IMR-90 (cell line): ENCODE measurements around the gene SLC2A8. TPM values are rescaled to one million over a fixed set of nuclear protein-coding genes. Genes with fewer than 3 reads are reported as not detected.
A peak's percentile ranks its signal among the peaks of the same experiment; 100 is the strongest.

Source experiments
- ATAC-seq: fragments of 200-7000 bp; cut with Tn5 transposase; 2 replicates; pipeline ENCODE4 v1.9.1; 2020; ENCODE audit warnings: low read depth, mild to moderate bottlenecking, moderate library complexity
- BruUV-seq: library from RNA; stranded (reverse); fragments of 400-500 nt; replicated peaks from 2 replicates; lab custom pipeline; 2021; lab: Mats Ljungman, UMichigan
- CTCF ChIA-PET: fragments of 300-600 bp; formaldehyde crosslinking; extraction: SDS; loops from one replicate; lab custom pipeline; 2021; ENCODE audit warnings: antibody characterized with exemption; lab: Yijun Ruan, JAX
- POLR2A ChIA-PET: fragments of 300-600 bp; sonication (Branson Sonifier 250); formaldehyde crosslinking; loops from one replicate; lab custom pipeline; 2022; ENCODE audit warnings: antibody characterized with exemption; ENCODE audit not compliant: unreplicated experiment; lab: Charles Lee
- DNase-seq: peaks from one replicate; pipeline ENCODE4 v3.0.0; 2013
- H2AFZ ChIP-seq: replicated peaks from 2 replicates; pipeline ENCODE3; 2013; ENCODE audit warnings: low read length, mild to moderate bottlenecking; ENCODE audit not compliant: poor library complexity
- H2AK5ac ChIP-seq: 2 replicates; pipeline ENCODE4 v1.6.1; 2013; ENCODE audit warnings: low read depth, low read length, inconsistent platforms
- H2AK9ac ChIP-seq: replicated peaks from 2 replicates; pipeline ENCODE3; 2013; ENCODE audit warnings: mild to moderate bottlenecking, low read depth, low read length, moderate library complexity; ENCODE audit not compliant: poor library complexity
- H2BK120ac ChIP-seq: 2 replicates; pipeline ENCODE4 v1.6.1; 2013; ENCODE audit warnings: low read depth, low read length, inconsistent platforms
- H2BK15ac ChIP-seq: 3 replicates; pipeline ENCODE4 v1.6.1; 2013; ENCODE audit warnings: low read depth, low read length, inconsistent platforms
- H2BK20ac ChIP-seq: 2 replicates; pipeline ENCODE4 v1.6.1; 2013; ENCODE audit warnings: low read depth, mild to moderate bottlenecking, inconsistent platforms, low read length, moderate library complexity
- H2BK5ac ChIP-seq: 2 replicates; pipeline ENCODE4 v1.6.1; 2013; ENCODE audit warnings: mild to moderate bottlenecking, low read depth, low read length, inconsistent platforms; ENCODE audit not compliant: poor library complexity, severe bottlenecking
- H3K14ac ChIP-seq: replicated peaks from 2 replicates; pipeline ENCODE4 v1.6.1; 2013; ENCODE audit warnings: low read depth, low read length, inconsistent platforms
- H3K18ac ChIP-seq: 2 replicates; pipeline ENCODE4 v1.6.1; 2013; ENCODE audit warnings: low read depth, low read length, control low read depth
- H3K23ac ChIP-seq: 2 replicates; pipeline ENCODE4 v1.6.1; 2013; ENCODE audit warnings: low read depth, low read length, inconsistent platforms
- H3K27ac ChIP-seq: 2 replicates; pipeline ENCODE4 v1.5.1; 2013; ENCODE audit warnings: mild to moderate bottlenecking, control low read depth, low read length; ENCODE audit not compliant: insufficient read depth
- H3K27me3 ChIP-seq: 2 replicates; pipeline ENCODE4 v1.6.1; 2013; ENCODE audit warnings: low read length; ENCODE audit not compliant: control insufficient read depth, insufficient read depth
- H3K36me3 ChIP-seq: 2 replicates; pipeline ENCODE4 v1.6.1; 2013; ENCODE audit warnings: low read length, mixed read lengths; ENCODE audit not compliant: control insufficient read depth, insufficient read depth
- H3K4ac ChIP-seq: 2 replicates; pipeline ENCODE4 v1.6.1; 2013; ENCODE audit warnings: low read depth, low read length, inconsistent platforms
- H3K4me1 ChIP-seq: 2 replicates; pipeline ENCODE4 v1.6.1; 2013; ENCODE audit warnings: low read length, mixed read lengths; ENCODE audit not compliant: control insufficient read depth, insufficient read depth
- H3K4me2 ChIP-seq: 2 replicates; pipeline ENCODE4 v1.6.1; 2013; ENCODE audit warnings: low read depth, mild to moderate bottlenecking, control low read depth, low read length, moderate library complexity
- H3K4me3 ChIP-seq: 2 replicates; pipeline ENCODE4 v1.5.1; 2013; ENCODE audit warnings: low read depth, mild to moderate bottlenecking, control low read depth, low read length, moderate library complexity; ENCODE audit not compliant: insufficient read depth
- H3K56ac ChIP-seq: 2 replicates; pipeline ENCODE4 v1.6.1; 2013; ENCODE audit warnings: low read length, inconsistent platforms; ENCODE audit not compliant: insufficient read depth; ENCODE audit errors: extremely low read depth
- H3K79me1 ChIP-seq, 2 experiments: 2 replicates each; pipeline ENCODE4 v1.6.1; 2013; ENCODE audit warnings: low read length in 2 of 2, inconsistent platforms in 1 of 2, low read depth in 1 of 2
- H3K9ac ChIP-seq: 2 replicates; pipeline ENCODE4 v1.6.1; 2013; ENCODE audit warnings: low read depth, low read length, control low read depth
- H3K9me1 ChIP-seq: 2 replicates; pipeline ENCODE4 v1.6.1; 2013; ENCODE audit warnings: low read length, inconsistent platforms; ENCODE audit not compliant: insufficient read depth
- H3K9me3 ChIP-seq: 2 replicates; pipeline ENCODE4 v1.6.1; 2013; ENCODE audit warnings: low read length; ENCODE audit not compliant: control insufficient read depth, insufficient read depth
- H4K20me1 ChIP-seq: 2 replicates; pipeline ENCODE4 v1.6.1; 2013; ENCODE audit warnings: low read length, inconsistent platforms; ENCODE audit not compliant: insufficient read depth
- H4K5ac ChIP-seq: 2 replicates; pipeline ENCODE4 v1.6.1; 2013; ENCODE audit warnings: mild to moderate bottlenecking, low read depth, low read length, control low read depth
- H4K8ac ChIP-seq, 2 experiments: 2 replicates each; pipeline ENCODE4 v1.6.1; 2013; ENCODE audit warnings: low read depth in 2 of 2, low read length in 2 of 2, control low read depth in 1 of 2, inconsistent platforms in 1 of 2
- H4K91ac ChIP-seq: 2 replicates; pipeline ENCODE4 v1.6.1; 2013; ENCODE audit warnings: low read depth, low read length, inconsistent platforms; ENCODE audit not compliant: insufficient read depth
- RAD21 ChIP-seq: IDR thresholded peaks from 2 replicates; pipeline ENCODE4 v1.6.1; 2012; ENCODE audit warnings: low read length, improper control_type of control experiment
- RFX5 ChIP-seq: IDR thresholded peaks from 2 replicates; pipeline ENCODE4 v1.8.0; 2012; ENCODE audit warnings: low read depth, mild to moderate bottlenecking, low read length, moderate library complexity
- WGBS, 2 experiments: methylation state at CpG; one replicate each; pipeline versions ENCODE4 v1.1.5 to v1.1.7; 2013; ENCODE audit warnings: missing lambda C conversion rate in 2 of 2; ENCODE audit not compliant: insufficient read length in 1 of 2; ENCODE audit errors: extremely low coverage in 2 of 2; 5-methylcytosine and 5-hydroxymethylcytosine counted together
- dilution Hi-C: fragments of 300-500 bp; cut with HindIII; formaldehyde crosslinking; loops from one replicate; pipeline ENCODE4 v1.14.3; 2018; ENCODE audit warnings: low sequenced_read_pairs; ENCODE audit not compliant: unreplicated experiment
- in situ Hi-C: fragments of 300-500 bp; cut with MboI; formaldehyde crosslinking; loops from 3 replicates; pipeline ENCODE4 v1.14.3; 2019; ENCODE audit warnings: low sequenced_read_pairs, inconsistent platforms, mixed read lengths
- intact Hi-C: fragments of 100-400 bp; cut with micrococcal nuclease; formaldehyde crosslinking; loops from 2 replicates; pipeline ENCODE4 v1.10.0; 2022
- polyA plus RNA-seq, 3 experiments: library from polyadenylated mRNA; depleted of rRNA; stranded (reverse); fragments of >200 nt; gene quantifications; 2 replicates each; pipeline ENCODE4 v1.2.3, GENCODE V29; 2012; ENCODE audit warnings: low replicate concordance in 1 of 3
- total RNA-seq: library from RNA; depleted of rRNA; stranded (reverse); fragments of >200 nt; gene quantifications from 2 replicates; pipeline ENCODE4 v1.2.3, GENCODE V29; 2012
- TF ChIP-seq, protein P1 (sequence below): conservative IDR thresholded peaks from 2 replicates; pipeline ENCODE4 v1.5.1; 2012; ENCODE audit warnings: mild to moderate bottlenecking, low read depth, low read length, improper control_type of control experiment

SLC2A8 gene
- total and polyA plus RNA-seq, 2 of the 4 experiments (the other 2 are of a cell fraction) = 9.0 to 12.0 TPM

DNA sequence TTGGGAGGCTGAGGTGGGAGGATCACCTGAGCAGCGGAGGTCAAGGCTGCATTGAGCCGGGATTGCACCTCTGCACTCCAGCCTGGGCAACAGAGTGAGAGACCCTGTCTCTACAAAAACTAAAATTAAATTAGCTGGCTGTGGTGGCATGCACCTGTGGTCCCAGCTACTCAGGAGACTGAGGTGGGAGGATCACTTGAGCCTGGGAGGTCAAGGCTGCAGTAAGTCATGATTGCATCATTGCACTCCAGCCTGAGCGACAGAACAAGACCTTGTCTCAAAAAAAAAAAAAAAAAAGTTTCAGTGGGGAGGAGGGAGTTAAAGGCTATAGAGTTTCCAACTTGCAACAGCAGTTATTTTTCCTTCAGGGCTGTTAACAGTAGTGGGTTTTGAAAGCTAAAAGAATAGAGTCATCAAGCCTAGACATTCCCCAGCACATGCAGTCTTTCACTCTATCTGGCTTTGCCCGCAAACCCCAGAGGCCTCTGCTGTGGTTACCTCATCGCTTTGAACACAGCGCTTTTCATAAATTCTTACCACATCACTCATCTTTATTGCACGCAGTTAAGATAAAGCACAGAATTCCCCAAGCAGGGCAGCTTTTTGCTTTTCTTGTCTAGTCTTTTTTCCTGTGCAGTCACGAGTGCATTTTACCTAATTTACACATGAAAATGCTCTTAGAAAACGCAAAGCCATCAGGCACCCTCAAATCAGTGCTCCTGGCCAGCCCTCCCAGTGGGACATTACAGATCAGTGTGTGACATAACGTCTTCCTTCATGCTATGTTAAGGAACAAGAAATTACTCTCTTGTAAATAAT is 8.7 kb upstream of the SLC2A8 start (continued):
- TF ChIP-seq, protein P1, sequence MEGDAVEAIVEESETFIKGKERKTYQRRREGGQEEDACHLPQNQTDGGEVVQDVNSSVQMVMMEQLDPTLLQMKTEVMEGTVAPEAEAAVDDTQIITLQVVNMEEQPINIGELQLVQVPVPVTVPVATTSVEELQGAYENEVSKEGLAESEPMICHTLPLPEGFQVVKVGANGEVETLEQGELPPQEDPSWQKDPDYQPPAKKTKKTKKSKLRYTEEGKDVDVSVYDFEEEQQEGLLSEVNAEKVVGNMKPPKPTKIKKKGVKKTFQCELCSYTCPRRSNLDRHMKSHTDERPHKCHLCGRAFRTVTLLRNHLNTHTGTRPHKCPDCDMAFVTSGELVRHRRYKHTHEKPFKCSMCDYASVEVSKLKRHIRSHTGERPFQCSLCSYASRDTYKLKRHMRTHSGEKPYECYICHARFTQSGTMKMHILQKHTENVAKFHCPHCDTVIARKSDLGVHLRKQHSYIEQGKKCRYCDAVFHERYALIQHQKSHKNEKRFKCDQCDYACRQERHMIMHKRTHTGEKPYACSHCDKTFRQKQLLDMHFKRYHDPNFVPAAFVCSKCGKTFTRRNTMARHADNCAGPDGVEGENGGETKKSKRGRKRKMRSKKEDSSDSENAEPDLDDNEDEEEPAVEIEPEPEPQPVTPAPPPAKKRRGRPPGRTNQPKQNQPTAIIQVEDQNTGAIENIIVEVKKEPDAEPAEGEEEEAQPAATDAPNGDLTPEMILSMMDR = no peak

DNA sequence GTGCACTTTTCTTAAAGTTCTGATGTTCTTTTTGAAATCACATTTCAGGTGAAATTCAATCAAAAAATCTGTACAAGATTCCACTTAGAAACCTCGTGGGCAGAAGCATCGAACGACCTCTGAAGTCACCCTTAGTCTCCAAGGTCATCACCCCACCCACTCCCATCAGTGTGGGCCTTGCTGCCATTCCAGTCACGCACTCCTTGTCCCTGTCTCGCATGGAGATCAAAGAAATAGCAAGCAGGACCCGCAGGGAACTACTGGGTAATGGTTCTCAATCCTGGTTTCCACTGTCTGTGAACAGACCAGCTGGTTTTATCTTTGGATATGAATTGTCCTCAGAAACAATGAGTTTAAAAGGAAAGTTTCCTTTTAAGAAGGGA is 8.1 kb upstream of the SLC2A8 start:
- Histone ChIP-seq H4K5ac (peak overlapping the region; percentile 85), H4K91ac (peak overlapping the region; percentile 42; the same call in 1 of the 2 replicates), H3K18ac (peak overlapping the region; percentile 93), H2AFZ (no peak overlapping the region), H2AK9ac (no peak overlapping the region), H3K4me2 (peak overlapping the region; percentile 91), H3K9me1 (peaks cover 11% of the 10 kb centered on the region), H2BK120ac (peak overlapping the region; percentile 57; the same call in 1 of the 2 replicates), H3K56ac (no peak overlapping the region), H4K20me1 (peaks cover 9% of the 10 kb centered on the region; the same call in 1 of the 2 replicates), H3K4ac (peak overlapping the region; percentile 49), H3K9ac (no peak overlapping the region), H3K23ac (peak overlapping the region; percentile 30; the same call in 1 of the 2 replicates), H4K8ac (peak overlapping the region in 1 of 2 experiments; percentile 43; a peak in 1 of 4 replicates), H3K36me3 (no peaks in the 10 kb centered on the region), H3K27ac (peak overlapping the region; percentile 83; the same call in 1 of the 2 replicates), H2BK20ac (peak overlapping the region; percentile 45), H3K27me3 (peaks cover 19% of the 10 kb centered on the region), H2BK15ac (peak overlapping the region; percentile 55; the same call in 1 of the 3 replicates), H2BK5ac (peak overlapping the region; percentile 71), H3K4me1 (peaks cover 5% of the 10 kb centered on the region), H2AK5ac (peak overlapping the region; percentile 86), H3K4me3 (no peak overlapping the region), H3K14ac (no peak overlapping the region; the same call in 1 of the 2 replicates), H3K79me1 (no peaks in the 10 kb centered on the region), H3K9me3 (no peaks in the 10 kb centered on the region)
- 73% methylated on average over 3 of the region's 6 CpGs; no CpG with 5 or more reads in 1 of the 2 experiments for WGBS, 2 experiments
- BruUV-seq = no TSS peak
- ChIA-PET POLR2A (no interaction called here), CTCF (interaction anchor here (0.6 kb wide), 1 partner anchor 17 kb away, joined by 4 read pairs; no protein-coding TSS in a partner anchor)
- intact Hi-C loops (loop anchor here (2.0 kb wide), 1 partner anchor 174 kb away; no protein-coding TSS in a partner anchor), dilution Hi-C loops (no loop called here), in situ Hi-C loops (loop anchor here (25.0 kb wide), 1 partner anchor 452 kb away; no protein-coding TSS in a partner anchor)
- TF ChIP-seq RFX5 = no peak
- no peak for TF ChIP-seq RAD21
- ATAC-seq (no peak; the same call in 1 of the 2 replicates), DNase-seq (no peak)
